Activated CD8-positive, alpha-beta T cell treated with anti-CD3 and anti-CD28 coated beads, Interleukin-2, amount 10 ng/mL, durations not matched to agents 7 days and 5 days (primary cell): ENCODE measurements around the gene TMEM202. TPM values are rescaled to one million over a fixed set of nuclear protein-coding genes. Genes with fewer than 3 reads are reported as not detected.
"Not testable (repeated sequence)": the region's sequence is repeated elsewhere in the genome, so short reads cannot be mapped to it uniquely, and the experiment has no call there.

ENCODE experiments used
- ATAC-seq: fragments of 150-1000 bp; cut with Tn5 transposase; one replicate; pipeline ENCODE4 v1.10.0; 2021; ENCODE audit warnings: moderate library complexity
- CTCF ChIA-PET: fragments of 350-600 bp; sonication (Branson Sonifier 250); formaldehyde crosslinking; loops from one replicate; lab custom pipeline; 2021; ENCODE audit warnings: antibody characterized with exemption; lab: Charles Lee
- POLR2A ChIA-PET: fragments of 350-600 bp; sonication (Branson Sonifier 250); formaldehyde crosslinking; loops from one replicate; lab custom pipeline; 2021; ENCODE audit warnings: antibody characterized with exemption; lab: Charles Lee
- DNase-seq: peaks from one replicate; pipeline ENCODE4 v3.0.0-alpha.2; 2020
- H3K27ac Mint-ChIP-seq: one replicate; pipeline ENCODE4 v1.8.0; 2021; ENCODE audit warnings: mild to moderate bottlenecking, mixed read lengths
- H3K27me3 Mint-ChIP-seq: one replicate; pipeline ENCODE4 v1.8.0; 2021; ENCODE audit warnings: low read depth, mixed read lengths
- H3K36me3 Mint-ChIP-seq: one replicate; pipeline ENCODE4 v1.8.0; 2021; ENCODE audit warnings: low read depth, mixed read lengths
- H3K4me1 Mint-ChIP-seq: one replicate; pipeline ENCODE4 v1.8.0; 2021; ENCODE audit warnings: low read depth, mixed read lengths
- H3K4me3 Mint-ChIP-seq: one replicate; pipeline ENCODE4 v1.8.0; 2021; ENCODE audit warnings: mild to moderate bottlenecking, mixed read lengths
- H3K9me3 Mint-ChIP-seq: one replicate; pipeline ENCODE4 v1.8.0; 2022; ENCODE audit warnings: mixed read lengths; ENCODE audit not compliant: insufficient read depth
- total RNA-seq, 2 experiments: library from RNA; stranded (reverse); gene quantifications; one replicate each; pipeline ENCODE4 v1.2.3, GENCODE V29; 2021

TMEM202 gene
- total RNA-seq, 2 experiments from 2014 or later, result not detected

DNA sequence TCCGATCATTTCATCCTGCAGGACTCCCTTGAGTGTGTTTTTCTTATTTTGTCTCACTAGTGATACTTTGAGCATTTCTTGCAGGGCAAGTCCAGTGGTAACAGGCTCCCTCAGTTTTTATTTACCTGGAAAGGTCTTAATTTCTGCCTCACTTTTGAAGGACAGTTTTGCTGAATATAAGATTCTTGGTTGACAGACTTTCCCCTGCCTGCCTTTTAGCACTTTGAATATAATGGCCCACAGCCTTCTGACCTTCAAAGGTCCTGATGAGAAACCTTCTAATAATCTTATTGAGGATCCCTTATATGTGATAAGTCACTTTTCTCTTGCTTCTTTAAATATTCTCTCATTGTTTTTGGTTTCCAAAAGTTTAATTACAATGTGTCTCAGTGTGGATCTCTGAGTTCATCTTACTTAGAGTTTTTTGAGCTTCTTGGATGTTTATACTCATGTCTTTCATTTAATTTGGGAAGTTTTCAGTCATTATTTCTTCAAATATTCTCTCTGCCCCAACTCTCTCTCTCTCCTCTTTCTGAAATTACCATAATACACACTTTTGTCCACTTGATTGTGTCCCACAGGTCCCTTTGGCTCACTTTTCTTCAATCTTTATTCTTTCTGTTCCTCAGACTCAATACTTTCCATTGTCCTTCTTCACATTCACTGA lies 39.7 kb downstream of the TMEM202 start:
- ChIA-PET CTCF (no interaction called here), POLR2A (no interaction called here)
- no peak for DNase-seq
- no peak overlapping the region for H3K4me3 Mint-ChIP-seq
- H3K27me3 Mint-ChIP-seq, result peaks cover 23% of the 10 kb centered on the region
- ATAC-seq, result no peak
- peaks cover 13% of the 10 kb centered on the region for H3K9me3 Mint-ChIP-seq
- H3K36me3 Mint-ChIP-seq, result peaks cover 3% of the 10 kb centered on the region
- H3K4me1 Mint-ChIP-seq, result no peaks in the 10 kb centered on the region
- H3K27ac Mint-ChIP-seq, result no peak overlapping the region

DNA sequence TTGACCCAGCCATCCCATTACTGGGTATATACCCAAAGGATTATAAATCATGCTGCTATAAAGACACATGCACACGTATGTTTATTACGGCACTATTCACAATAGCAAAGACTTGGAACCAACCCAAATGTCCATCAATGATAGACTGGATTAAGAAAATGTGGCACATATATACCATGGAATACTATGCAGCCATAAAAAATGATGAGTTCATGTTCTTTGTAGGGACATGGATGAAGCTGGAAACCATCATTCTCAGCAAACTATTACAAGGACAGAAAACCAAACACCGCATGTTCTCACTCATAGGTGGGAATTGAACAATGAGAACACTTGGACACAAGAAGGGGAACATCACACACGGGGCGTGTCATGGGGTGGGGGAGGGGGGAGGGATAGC lies 44.7 kb downstream of the TMEM202 start:
- CTCF ChIA-PET, H3K4me3 Mint-ChIP-seq, H3K27ac Mint-ChIP-seq, H3K9me3 Mint-ChIP-seq, H3K4me1 Mint-ChIP-seq, H3K36me3 Mint-ChIP-seq, DNase-seq, ATAC-seq, POLR2A ChIA-PET: not testable (repeated sequence)
- H3K27me3 Mint-ChIP-seq, result peaks cover 13% of the 10 kb centered on the region

DNA sequence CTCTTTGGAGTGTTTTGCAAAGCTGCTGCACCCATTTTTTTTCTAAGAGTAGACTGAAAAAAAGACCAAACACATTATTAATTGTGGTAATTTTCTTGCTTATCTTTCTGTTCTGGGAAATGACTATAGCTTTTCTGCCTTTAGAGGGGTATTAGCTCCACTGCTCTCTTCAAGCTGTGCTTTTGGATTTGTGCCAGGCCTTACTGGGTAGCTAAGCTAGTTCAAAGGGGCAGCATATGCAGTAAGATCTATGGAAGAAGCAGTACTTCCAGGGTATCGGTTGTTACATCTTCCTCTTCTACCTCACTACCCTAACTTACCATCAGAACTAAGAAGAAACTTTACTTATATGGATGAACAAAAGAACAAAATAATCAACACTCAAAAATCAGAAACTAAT lies 47.3 kb downstream of the TMEM202 start:
- H3K36me3 Mint-ChIP-seq, result no peaks in the 10 kb centered on the region
- no peak overlapping the region for H3K4me3 Mint-ChIP-seq
- CTCF ChIA-PET, result interaction anchor here (1.2 kb wide), 1 partner anchor 10 kb away, joined by 3 read pairs; no protein-coding TSS in a partner anchor
- no peak for DNase-seq
- H3K27me3 Mint-ChIP-seq, result peaks cover 17% of the 10 kb centered on the region
- no peak overlapping the region for H3K27ac Mint-ChIP-seq
- no peaks in the 10 kb centered on the region for H3K4me1 Mint-ChIP-seq
- no peak for ATAC-seq
- POLR2A ChIA-PET, result no interaction called here
- no peaks in the 10 kb centered on the region for H3K9me3 Mint-ChIP-seq

DNA sequence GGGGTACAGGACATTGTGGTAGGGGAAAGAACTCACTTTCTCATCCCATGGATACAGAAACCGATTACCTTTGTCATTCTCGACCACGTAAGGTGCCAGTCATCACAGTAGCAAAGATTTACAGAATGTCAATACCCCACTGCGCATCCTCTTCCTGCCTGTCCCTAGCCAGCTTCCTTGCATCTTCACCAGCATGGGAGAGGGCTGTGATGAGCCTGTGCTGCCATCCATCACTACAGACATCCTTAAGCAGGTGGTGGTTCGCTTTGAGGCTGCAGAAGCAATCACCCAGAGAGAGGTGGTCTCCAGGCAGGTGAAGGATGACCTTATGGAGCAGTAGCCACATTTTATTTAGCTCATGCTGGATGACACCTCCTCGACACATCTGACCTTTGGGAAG lies 52.7 kb downstream of the TMEM202 start:
- H3K9me3 Mint-ChIP-seq, result no peaks in the 10 kb centered on the region
- no peaks in the 10 kb centered on the region for H3K36me3 Mint-ChIP-seq
- H3K4me1 Mint-ChIP-seq, result no peaks in the 10 kb centered on the region
- H3K4me3 Mint-ChIP-seq, result no peak overlapping the region
- ChIA-PET POLR2A (no interaction called here), CTCF (no interaction called here)
- H3K27me3 Mint-ChIP-seq, result peaks cover 18% of the 10 kb centered on the region
- ATAC-seq (no peak), DNase-seq (no peak)
- no peak overlapping the region for H3K27ac Mint-ChIP-seq

DNA sequence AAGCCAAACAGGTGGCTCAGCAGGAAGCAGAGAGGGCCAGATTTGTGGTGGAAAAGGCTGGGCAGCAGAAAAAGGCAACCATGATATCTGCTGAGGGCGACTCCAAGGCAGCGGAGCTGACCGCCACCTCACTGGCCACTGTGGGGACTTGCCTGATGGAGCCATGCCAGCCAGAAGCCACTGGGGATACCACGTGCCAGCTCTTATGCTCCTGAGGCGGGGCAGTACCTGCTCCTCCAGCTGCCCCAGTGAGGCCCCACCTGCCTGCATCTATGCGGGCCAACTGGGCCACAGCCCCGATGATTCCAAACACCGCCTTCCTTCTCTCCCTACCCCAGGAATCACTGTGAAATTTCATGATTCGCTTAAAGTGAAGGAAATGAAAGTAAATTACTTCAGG lies 53.1 kb downstream of the TMEM202 start:
- DNase-seq, result no peak
- ATAC-seq, result no peak
- Mint-ChIP-seq H3K4me3 (no peak overlapping the region), H3K9me3 (no peaks in the 10 kb centered on the region), H3K27me3 (peaks cover 18% of the 10 kb centered on the region), H3K36me3 (no peaks in the 10 kb centered on the region), H3K4me1 (no peaks in the 10 kb centered on the region), H3K27ac (no peak overlapping the region)
- CTCF ChIA-PET, result no interaction called here
- POLR2A ChIA-PET, result no interaction called here

DNA sequence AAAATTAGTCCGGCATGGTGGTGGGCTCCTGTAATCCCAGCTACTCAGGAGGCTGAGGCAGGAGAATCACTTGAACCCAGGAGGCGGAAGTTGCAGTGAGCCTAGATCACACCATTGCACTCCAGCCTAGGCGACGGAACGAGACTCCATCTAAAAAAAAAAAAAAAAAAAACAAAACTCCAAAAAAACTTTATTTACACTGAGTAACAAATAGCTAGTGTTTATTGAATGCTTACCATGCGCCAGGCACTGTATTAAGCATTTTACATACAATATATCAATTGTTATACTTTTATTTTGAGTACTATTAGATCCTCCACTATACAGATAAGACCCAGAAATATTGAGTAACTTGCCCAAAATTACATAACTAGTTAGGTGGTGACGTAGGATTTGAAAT lies 58.6 kb downstream of the TMEM202 start:
- DNase-seq, result no peak
- POLR2A ChIA-PET, result interaction anchor here (0.7 kb wide), 1 partner anchor 1176 kb away, joined by 3 read pairs; no protein-coding TSS in a partner anchor
- Mint-ChIP-seq H3K27me3 (peaks cover 12% of the 10 kb centered on the region), H3K9me3 (no peaks in the 10 kb centered on the region), H3K4me1 (peaks cover under 1% of the 10 kb centered on the region), H3K36me3 (no peaks in the 10 kb centered on the region), H3K27ac (no peak overlapping the region), H3K4me3 (no peak overlapping the region)
- CTCF ChIA-PET, result no interaction called here
- ATAC-seq, result no peak

Other genes with a start within 250 kb of the TMEM202 start
- gene GRAMD2A, start 200.5 kb upstream of the TMEM202 start, total RNA-seq, result under 1 TPM in 1 of 2 experiments, not detected in 1; 0.10 TPM
- gene PKM, start 167.1 kb upstream of the TMEM202 start, total RNA-seq, result 1,000 to 10,000 TPM; 1,272 to 1,311 TPM
- gene PARP6, start 125.8 kb upstream of the TMEM202 start, total RNA-seq, result 10 to 100 TPM; 54.0 to 57.0 TPM
- gene CELF6, start 78.1 kb upstream of the TMEM202 start, total RNA-seq, result under 1 TPM; 0.45 to 0.70 TPM
- gene HEXA, start 22.3 kb upstream of the TMEM202 start, total RNA-seq, result 10 to 100 TPM; 80.9 to 87.3 TPM
- gene ARIH1, start 76.0 kb downstream of the TMEM202 start, total RNA-seq, result 100 to 1,000 TPM; 110 to 119 TPM